PC-3 (cell line): Measurements from ENCODE around the gene BCL2L12. TPM values are rescaled to one million over a fixed set of nuclear protein-coding genes. Genes with fewer than 3 reads are reported as not detected.

Experiments
- ATAC-seq: fragments of 200-7000 bp; cut with Tn5 transposase; 2 replicates; pipeline ENCODE4 v1.9.1; 2020; ENCODE audit warnings: mild to moderate bottlenecking, moderate library complexity
- BruUV-seq: library from RNA; stranded (reverse); fragments of 400-500 nt; replicated peaks from 2 replicates; lab custom pipeline; 2021; lab: Mats Ljungman, UMichigan
- CTCF ChIA-PET: fragments of 300-600 bp; sonication (Branson Sonifier 250); formaldehyde crosslinking; loops from one replicate; lab custom pipeline; 2022; ENCODE audit warnings: antibody characterized with exemption; lab: Charles Lee
- POLR2A ChIA-PET: fragments of 300-600 bp; sonication (Branson Sonifier 250); formaldehyde crosslinking; loops from one replicate; lab custom pipeline; 2022; ENCODE audit warnings: antibody characterized with exemption; ENCODE audit not compliant: unreplicated experiment; lab: Charles Lee
- DNase-seq: peaks from one replicate; pipeline ENCODE4 v3.0.0-alpha.2; 2015
- H2AFZ ChIP-seq: fragments of 300-600 bp; sonication (generic); 2 replicates; pipeline ENCODE4 v1.6.0; 2016; ENCODE audit warnings: antibody characterized with exemption, low read length
- H3F3A ChIP-seq: fragments of 300-600 bp; sonication (generic); one replicate; pipeline ENCODE4 v1.6.0; 2017; ENCODE audit warnings: antibody characterized with exemption, low read length, control low read depth, mild to moderate bottlenecking; ENCODE audit not compliant: unreplicated experiment
- H3K27ac ChIP-seq: fragments of 300-600 bp; sonication (generic); 2 replicates; pipeline ENCODE4 v1.5.1; 2016; ENCODE audit warnings: mild to moderate bottlenecking, low read length
- H3K27me3 ChIP-seq: fragments of 300-600 bp; sonication (generic); 2 replicates; pipeline ENCODE4 v1.6.1; 2016; ENCODE audit warnings: low read length, mixed read lengths
- H3K36me3 ChIP-seq: fragments of 300-600 bp; sonication (generic); 2 replicates; pipeline ENCODE4 v1.6.1; 2016; ENCODE audit warnings: low read depth, mixed run types, low read length, mixed read lengths
- H3K4me1 ChIP-seq: fragments of 300-600 bp; sonication (generic); 2 replicates; pipeline ENCODE4 v1.5.1; 2016; ENCODE audit warnings: low read length; ENCODE audit not compliant: insufficient read depth
- H3K4me2 ChIP-seq: fragments of 300-600 bp; sonication (generic); 2 replicates; pipeline ENCODE4 v1.6.0; 2016; ENCODE audit warnings: low read length
- H3K4me3 ChIP-seq: fragments of 300-600 bp; sonication (generic); 2 replicates; pipeline ENCODE4 v1.5.1; 2016; ENCODE audit warnings: mild to moderate bottlenecking, low read length, mixed read lengths
- H3K79me2 ChIP-seq: fragments of 300-600 bp; sonication (generic); 2 replicates; pipeline ENCODE4 v1.6.1; 2017; ENCODE audit warnings: low read length, mixed read lengths
- H3K9ac ChIP-seq: fragments of 300-600 bp; sonication (generic); 2 replicates; pipeline ENCODE4 v1.6.0; 2016; ENCODE audit warnings: mild to moderate bottlenecking, low read length
- H3K9me2 ChIP-seq: fragments of 300-600 bp; sonication (generic); replicated peaks from 2 replicates; pipeline ENCODE4 v1.6.1; 2016; ENCODE audit warnings: mixed run types, low read length, mixed read lengths
- H3K9me3 ChIP-seq: fragments of 300-600 bp; sonication (generic); 2 replicates; pipeline ENCODE4 v1.6.1; 2016; ENCODE audit warnings: low read length, mixed read lengths
- H4K20me1 ChIP-seq: fragments of 300-600 bp; sonication (generic); 2 replicates; pipeline ENCODE4 v1.6.1; 2016; ENCODE audit warnings: low read length, mixed read lengths
- EZH2 ChIP-seq: fragments of 300-600 bp; sonication (generic); IDR thresholded peaks from one replicate; pipeline ENCODE4 v1.6.1; 2017; ENCODE audit warnings: antibody characterized with exemption, mild to moderate bottlenecking, low read length; ENCODE audit not compliant: unreplicated experiment
- EZH2phosphoT487 ChIP-seq: fragments of 300-600 bp; sonication (generic); IDR thresholded peaks from 2 replicates; pipeline ENCODE4 v1.6.1; 2018; ENCODE audit warnings: mild to moderate bottlenecking, antibody characterized with exemption, low read length, borderline replicate concordance
- intact Hi-C: fragments of 100-400 bp; cut with micrococcal nuclease; formaldehyde crosslinking; loops from 2 replicates; pipeline ENCODE4 v1.9.0; 2023
- total RNA-seq: library from RNA; depleted of rRNA; stranded (reverse); fragments of >200 nt; gene quantifications from 2 replicates; pipeline ENCODE4 v1.2.3, GENCODE V29; 2014
- TF ChIP-seq, protein P1 (sequence below): fragments of 300-600 bp; sonication (generic); conservative IDR thresholded peaks from 2 replicates; pipeline ENCODE4 v1.5.1; 2017; ENCODE audit warnings: antibody characterized with exemption, low read depth, mild to moderate bottlenecking, low read length

BCL2L12 gene
- total RNA-seq, 1 experiment from 2014 or later = 104 TPM

DNA sequence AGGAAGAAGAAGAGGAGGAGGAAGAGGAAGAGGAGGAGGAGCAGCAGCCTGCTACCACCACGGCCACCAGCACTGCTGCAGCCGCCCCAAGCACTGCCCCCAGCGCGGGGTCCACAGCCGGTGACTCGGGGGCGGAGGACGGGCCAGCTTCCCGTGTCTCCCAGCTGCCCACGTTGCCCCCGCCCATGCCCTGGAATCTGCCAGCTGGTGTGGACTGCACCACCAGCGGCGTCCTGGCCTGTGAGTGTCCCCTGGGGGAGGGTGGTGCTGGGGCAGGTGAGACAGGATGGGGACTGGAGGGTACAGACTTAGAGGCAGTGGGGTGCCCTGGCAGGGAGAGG is 12.3 kb upstream of the BCL2L12 start:
- no peak overlapping the region for H3K27ac ChIP-seq
- no peak overlapping the region for H3K9ac ChIP-seq
- H3K9me3 ChIP-seq = no peaks in the 10 kb centered on the region
- ChIA-PET POLR2A (no interaction called here), CTCF (no interaction called here)
- no peaks in the 10 kb centered on the region for H3K4me1 ChIP-seq
- 0 out of 2 replicates have a peak, but pooled peaks cover 3% of the 10 kb centered on the region for H4K20me1 ChIP-seq
- no peak overlapping the region for H3K4me2 ChIP-seq
- H3F3A ChIP-seq = no peaks in the 10 kb centered on the region
- no peak for DNase-seq
- no TSS peak for BruUV-seq
- no peaks in the 10 kb centered on the region for H3K27me3 ChIP-seq
- no peak for ATAC-seq
- peaks cover 18% of the 10 kb centered on the region for H3K79me2 ChIP-seq
- no peak overlapping the region for H3K4me3 ChIP-seq
- H3K36me3 ChIP-seq = peaks cover 51% of the 10 kb centered on the region
- no peak overlapping the region for H2AFZ ChIP-seq
- intact Hi-C loops = no loop called here
- H3K9me2 ChIP-seq = no peaks in the 10 kb centered on the region
- TF ChIP-seq EZH2 (no peak), EZH2phosphoT487 (no peak)
- TF ChIP-seq, protein P1, sequence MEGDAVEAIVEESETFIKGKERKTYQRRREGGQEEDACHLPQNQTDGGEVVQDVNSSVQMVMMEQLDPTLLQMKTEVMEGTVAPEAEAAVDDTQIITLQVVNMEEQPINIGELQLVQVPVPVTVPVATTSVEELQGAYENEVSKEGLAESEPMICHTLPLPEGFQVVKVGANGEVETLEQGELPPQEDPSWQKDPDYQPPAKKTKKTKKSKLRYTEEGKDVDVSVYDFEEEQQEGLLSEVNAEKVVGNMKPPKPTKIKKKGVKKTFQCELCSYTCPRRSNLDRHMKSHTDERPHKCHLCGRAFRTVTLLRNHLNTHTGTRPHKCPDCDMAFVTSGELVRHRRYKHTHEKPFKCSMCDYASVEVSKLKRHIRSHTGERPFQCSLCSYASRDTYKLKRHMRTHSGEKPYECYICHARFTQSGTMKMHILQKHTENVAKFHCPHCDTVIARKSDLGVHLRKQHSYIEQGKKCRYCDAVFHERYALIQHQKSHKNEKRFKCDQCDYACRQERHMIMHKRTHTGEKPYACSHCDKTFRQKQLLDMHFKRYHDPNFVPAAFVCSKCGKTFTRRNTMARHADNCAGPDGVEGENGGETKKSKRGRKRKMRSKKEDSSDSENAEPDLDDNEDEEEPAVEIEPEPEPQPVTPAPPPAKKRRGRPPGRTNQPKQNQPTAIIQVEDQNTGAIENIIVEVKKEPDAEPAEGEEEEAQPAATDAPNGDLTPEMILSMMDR = no peak

DNA sequence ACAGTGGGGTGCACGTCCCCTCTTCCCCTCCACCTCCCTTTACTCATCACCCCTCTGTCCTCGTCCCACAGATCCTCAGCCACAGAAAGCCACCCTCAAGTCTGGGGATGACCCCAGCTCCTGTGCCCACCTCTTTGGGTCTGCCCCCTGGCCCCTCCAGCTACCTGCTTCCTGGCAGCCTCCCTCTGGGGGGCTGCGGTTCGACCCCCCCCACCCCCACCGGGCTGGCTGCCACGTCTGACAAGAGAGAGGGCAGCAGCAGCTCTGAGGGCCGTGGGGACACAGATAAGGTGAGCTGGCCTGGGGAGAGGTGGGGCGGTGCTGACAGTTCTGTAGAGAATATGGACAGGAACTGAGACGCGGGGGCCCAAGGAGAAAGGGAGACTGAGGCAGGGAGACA is 11.2 kb upstream of the BCL2L12 start:
- Histone ChIP-seq H3K27ac (no peak overlapping the region), H3K4me3 (no peak overlapping the region), H3K4me2 (no peak overlapping the region), H3F3A (no peaks in the 10 kb centered on the region), H2AFZ (no peak overlapping the region), H3K9me3 (no peaks in the 10 kb centered on the region), H3K9ac (no peak overlapping the region), H4K20me1 (0 out of 2 replicates have a peak, but pooled peaks cover 3% of the 10 kb centered on the region), H3K4me1 (no peaks in the 10 kb centered on the region), H3K27me3 (no peaks in the 10 kb centered on the region), H3K79me2 (peaks cover 11% of the 10 kb centered on the region), H3K9me2 (no peaks in the 10 kb centered on the region), H3K36me3 (peaks cover 56% of the 10 kb centered on the region)
- no peak for TF ChIP-seq EZH2phosphoT487
- TF ChIP-seq, protein P1 = no peak
- no peak for TF ChIP-seq EZH2
- DNase-seq (no peak), ATAC-seq (no peak)
- no TSS peak for BruUV-seq
- intact Hi-C loops = no loop called here
- ChIA-PET POLR2A (no interaction called here), CTCF (no interaction called here)

DNA sequence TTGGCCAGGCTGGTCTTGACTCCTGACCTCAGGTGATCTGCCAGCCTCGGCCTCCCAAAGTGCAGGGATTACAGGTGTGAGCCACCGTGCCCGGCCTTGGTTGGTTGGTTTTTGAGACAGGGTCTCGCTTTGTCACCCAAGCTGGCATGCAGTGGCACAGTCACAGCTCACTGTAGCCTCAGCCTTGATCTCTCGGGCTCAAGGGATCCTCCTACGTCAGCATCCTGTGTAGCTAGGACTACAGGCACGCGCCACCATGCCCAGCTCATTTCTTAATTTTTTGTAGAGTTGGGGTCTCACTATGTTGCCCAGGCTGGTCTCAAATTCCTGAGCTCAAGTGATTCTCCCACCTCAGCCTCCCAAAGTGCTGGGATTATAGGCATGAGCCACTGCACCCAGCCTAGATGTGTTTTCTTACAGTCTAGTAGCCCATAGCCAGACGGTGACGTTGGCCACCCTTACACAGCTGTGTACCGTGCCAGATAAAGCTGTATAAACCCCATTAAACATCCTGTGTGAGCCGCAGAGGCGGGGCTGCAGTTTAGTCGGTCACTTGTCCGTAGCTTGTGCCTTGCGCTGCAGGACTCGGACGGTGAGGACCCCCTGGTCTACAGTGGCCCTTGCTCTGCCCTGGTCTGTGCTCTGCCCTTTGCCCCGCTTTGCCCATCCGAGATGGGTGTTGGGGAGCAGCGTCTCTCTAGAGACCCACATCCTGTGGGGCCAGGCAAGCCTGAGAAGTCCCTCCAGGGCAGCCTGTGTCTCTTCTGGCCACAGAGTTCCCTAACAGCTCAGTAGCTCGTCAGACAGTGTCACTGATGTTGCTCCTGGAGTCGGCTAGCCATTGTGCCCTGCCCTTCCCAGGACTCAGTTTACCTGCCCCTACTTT is 9.9 kb upstream of the BCL2L12 start:
- Histone ChIP-seq H3K36me3 (peaks cover 60% of the 10 kb centered on the region), H3K4me2 (no peak overlapping the region), H3K4me1 (no peaks in the 10 kb centered on the region), H2AFZ (no peak overlapping the region), H3F3A (no peaks in the 10 kb centered on the region), H3K27ac (no peak overlapping the region), H4K20me1 (0 out of 2 replicates have a peak, but pooled peaks cover 3% of the 10 kb centered on the region), H3K4me3 (no peak overlapping the region), H3K9me3 (no peaks in the 10 kb centered on the region), H3K27me3 (no peaks in the 10 kb centered on the region), H3K79me2 (no peaks in the 10 kb centered on the region), H3K9ac (no peak overlapping the region), H3K9me2 (no peaks in the 10 kb centered on the region)
- no peak for DNase-seq
- intact Hi-C loops = no loop called here
- ATAC-seq = no peak
- no TSS peak for BruUV-seq
- POLR2A ChIA-PET = no interaction called here
- CTCF ChIA-PET = no interaction called here
- TF ChIP-seq, protein P1 = no peak
- no peak for TF ChIP-seq EZH2
- TF ChIP-seq EZH2phosphoT487 = no peak
